ENCODE measurements around the gene KRT33A.

The KRT33A gene

GRCh38 chr17:41324180-41325075 lies 26.2 kb downstream of the KRT33A start:
- TF ChIP-seq CTCF (IDR thresholded peaks at IDR 0.05; ENCODE audit: low read length, missing control alignments): peak; percentile 11
- peak; percentile 3 for DNase-seq (ENCODE audit: low read depth)

DNA sequence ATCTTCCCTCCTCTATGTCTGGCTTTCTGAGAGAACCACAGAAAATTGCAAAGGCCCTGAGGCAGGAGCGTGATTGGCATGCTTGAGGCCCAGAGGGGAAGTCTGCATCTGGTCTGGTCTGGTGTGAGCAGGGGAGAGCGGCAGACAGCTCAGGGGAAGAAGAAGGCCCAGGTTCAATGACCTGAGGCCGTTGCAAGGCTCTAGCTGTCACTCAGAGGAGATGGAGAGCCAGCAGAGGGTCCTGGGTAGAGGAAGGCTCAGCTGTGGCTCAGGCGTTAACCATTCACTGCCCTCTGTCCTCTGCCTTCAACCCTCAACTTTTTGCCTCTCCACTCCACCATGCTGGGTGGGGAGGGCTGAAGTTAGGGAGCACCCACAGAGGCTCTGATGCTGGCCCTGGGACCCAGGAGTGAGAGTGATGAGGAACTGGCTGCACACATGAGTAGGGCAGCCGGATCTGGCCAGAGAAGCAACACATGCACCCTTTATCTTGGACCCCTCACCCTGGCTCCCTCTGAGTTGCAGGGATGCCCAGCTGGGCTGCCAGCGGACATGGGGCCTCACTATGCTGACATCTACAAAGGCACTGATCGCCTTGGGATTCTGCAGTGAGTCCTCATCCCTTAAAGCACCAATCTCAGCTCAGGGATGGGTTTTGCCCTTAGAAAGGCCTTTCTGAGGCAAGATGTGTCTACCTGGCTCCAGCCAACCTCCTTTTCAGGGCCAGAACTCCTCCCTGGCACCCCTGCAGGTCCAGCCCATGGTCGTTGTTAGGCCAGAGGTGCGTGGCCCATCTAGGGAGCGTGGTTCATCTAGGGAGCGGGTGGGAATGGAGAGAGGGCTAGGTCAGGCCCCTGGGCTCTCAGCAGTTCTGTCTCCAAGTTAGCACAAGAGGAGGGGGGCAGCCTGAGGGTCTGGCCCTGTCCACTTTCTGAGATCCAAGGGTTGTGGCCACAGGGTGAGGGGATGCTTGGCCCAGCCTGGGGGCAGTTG lies 27.4 kb downstream of the KRT33A start:
- DNase-seq (ENCODE audit: low read depth): no peak
- TF ChIP-seq CTCF (IDR thresholded peaks at IDR 0.05; ENCODE audit: low read length, missing control alignments): no peak
- no peak overlapping the region for H3K4me3 ChIP-seq (replicated peaks; ENCODE audit: low read depth, low read length)

More at GRCh38 chr17:41324180-41325075, 26.2 kb downstream of the KRT33A start:
- no peak overlapping the region for H3K4me3 ChIP-seq (replicated peaks; ENCODE audit: low read depth, low read length)

- TF ChIP-seq CTCF (IDR thresholded peaks at IDR 0.05; ENCODE audit: low read length, missing control alignments): peak; percentile 84
- DNase-seq (ENCODE audit: low read depth): peak; percentile 70
- no peak overlapping the region for H3K4me3 ChIP-seq (replicated peaks; ENCODE audit: low read depth, low read length)
These were observed 28.3 kb downstream of the KRT33A start for GRCh38 chr17:41322094-41322902.

GRCh38 chr17:41318231-41318630 lies 32.4 kb downstream of the KRT33A start:
- H3K4me3 ChIP-seq (replicated peaks; ENCODE audit: low read depth, low read length): no peak overlapping the region
- no peak for DNase-seq (ENCODE audit: low read depth)
- TF ChIP-seq CTCF (IDR thresholded peaks at IDR 0.05; ENCODE audit: low read length, missing control alignments): no peak

GRCh38 chr17:41315814-41316445 lies 34.7 kb downstream of the KRT33A start:
- DNase-seq (ENCODE audit: low read depth): no peak
- H3K4me3 ChIP-seq (replicated peaks; ENCODE audit: low read depth, low read length): no peak overlapping the region
- no peak for TF ChIP-seq CTCF (IDR thresholded peaks at IDR 0.05; ENCODE audit: low read length, missing control alignments)

All from fibroblast of pulmonary artery (primary cell).